Esophagus squamous epithelium (tissue), 5 donors: ENCODE results near the gene RBM17. TPM values are rescaled to one million over a fixed set of nuclear protein-coding genes. Genes with fewer than 3 reads are reported as not detected.
A peak's percentile ranks its signal among the peaks of the same experiment; 100 is the strongest.
"Not testable (repeated sequence)": the region's sequence is repeated elsewhere in the genome, so short reads cannot be mapped to it uniquely, and the experiment has no call there.

Source experiments
- DNase-seq: peaks from one replicate; lab custom pipeline; 2025; lab: John Stamatoyannopoulos, UW
- H3K27ac ChIP-seq, 4 donors: fragments of 200-600 bp; sonication (generic); one replicate each; pipeline ENCODE4 v1.5.1; 2016 to 2019; ENCODE audit warnings: mild to moderate bottlenecking in 1 of 4
- H3K27me3 ChIP-seq, 4 donors: fragments of 200-600 bp; sonication (generic); 1 replicate in 3 of 4; 2 replicates in 1 of 4; pipeline versions ENCODE4 v1.5.1 to v1.6.0; 2017 to 2021; ENCODE audit warnings: antibody characterized with exemption in 1 of 4
- H3K36me3 ChIP-seq, 3 donors: fragments of 200-600 bp; sonication (generic); one replicate each; pipeline ENCODE4 v1.5.1; 2016 to 2019
- H3K4me1 ChIP-seq, 3 donors: fragments of 200-600 bp; sonication (generic); one replicate each; pipeline ENCODE4 v1.5.1; 2017 to 2019
- H3K4me3 ChIP-seq, 4 donors: fragments of 200-600 bp; sonication (generic); 1 replicate in 3 of 4; 2 replicates in 1 of 4; pipeline ENCODE4 v1.5.1; 2016 to 2019; ENCODE audit warnings: mild to moderate bottlenecking in 2 of 4, moderate library complexity in 1 of 4
- H3K9me3 ChIP-seq, 3 donors: fragments of 200-600 bp; sonication (generic); one replicate each; pipeline ENCODE4 v1.5.1; 2016 to 2019
- POLR2A ChIP-seq, 4 donors: fragments of 450-650 bp; IDR thresholded peaks; one replicate each; pipeline ENCODE4 v1.6.1; 2017; ENCODE audit warnings: antibody characterized with exemption in 4 of 4, mild to moderate bottlenecking in 4 of 4, moderate library complexity in 3 of 4
- WGBS, 2 donors: methylation state at CpG; one replicate each; pipeline ENCODE4 v1.1.5; 2018; 5-methylcytosine and 5-hydroxymethylcytosine counted together
- intact Hi-C: fragments of 100-400 bp; cut with DNase I; formaldehyde crosslinking; loops from one replicate; pipeline ENCODE4 v1.15.0; 2022
- total RNA-seq, 4 donors: library from RNA; depleted of rRNA; stranded (reverse); fragments of >200 nt; gene quantifications; one replicate each; pipeline ENCODE4 v1.1.0, GENCODE V29; 2016
- TF ChIP-seq, protein P1 (sequence below), 6 experiments: fragments of 450-650 bp in 4 of 6; fragments of 200-600 bp in 2 of 6; sonication (generic) in 2 of 6; IDR thresholded peaks; one replicate each; pipeline ENCODE4 v1.5.1; 2016 to 2019; ENCODE audit warnings: antibody characterized with exemption in 6 of 6, mild to moderate bottlenecking in 4 of 6, moderate library complexity in 4 of 6
- donor health status: DM: yes; HTN: yes; CAD: no.

RBM17 gene
- total RNA-seq, 4 donors from 2014 or later: 35.7 to 61.8 (median 39.4) TPM

- Histone ChIP-seq H3K27ac (peak within 1 kb of the TSS in 2 of 4 donors; percentile 25 to 36), H3K9me3 (no peaks in the 10 kb centered on the region), H3K4me3 (peak within 1 kb of the TSS in 2 of 4 donors; percentile 32 to 50), H3K36me3 (no peaks in the 10 kb centered on the region), H3K27me3 (peaks cover 0 to 5% (median 0%) of the 10 kb centered on the region in 4 donors), H3K4me1 (peaks cover 0 to 15% (median 0%) of the 10 kb centered on the region in 3 donors)
- intact Hi-C loops: no loop called here
- DNase-seq: no peak
- TF ChIP-seq POLR2A (IDR thresholded peaks at IDR 0.05): peak in 1 of 4 donors; percentile 44
- TF ChIP-seq, protein P1, sequence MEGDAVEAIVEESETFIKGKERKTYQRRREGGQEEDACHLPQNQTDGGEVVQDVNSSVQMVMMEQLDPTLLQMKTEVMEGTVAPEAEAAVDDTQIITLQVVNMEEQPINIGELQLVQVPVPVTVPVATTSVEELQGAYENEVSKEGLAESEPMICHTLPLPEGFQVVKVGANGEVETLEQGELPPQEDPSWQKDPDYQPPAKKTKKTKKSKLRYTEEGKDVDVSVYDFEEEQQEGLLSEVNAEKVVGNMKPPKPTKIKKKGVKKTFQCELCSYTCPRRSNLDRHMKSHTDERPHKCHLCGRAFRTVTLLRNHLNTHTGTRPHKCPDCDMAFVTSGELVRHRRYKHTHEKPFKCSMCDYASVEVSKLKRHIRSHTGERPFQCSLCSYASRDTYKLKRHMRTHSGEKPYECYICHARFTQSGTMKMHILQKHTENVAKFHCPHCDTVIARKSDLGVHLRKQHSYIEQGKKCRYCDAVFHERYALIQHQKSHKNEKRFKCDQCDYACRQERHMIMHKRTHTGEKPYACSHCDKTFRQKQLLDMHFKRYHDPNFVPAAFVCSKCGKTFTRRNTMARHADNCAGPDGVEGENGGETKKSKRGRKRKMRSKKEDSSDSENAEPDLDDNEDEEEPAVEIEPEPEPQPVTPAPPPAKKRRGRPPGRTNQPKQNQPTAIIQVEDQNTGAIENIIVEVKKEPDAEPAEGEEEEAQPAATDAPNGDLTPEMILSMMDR (IDR thresholded peaks at IDR 0.05): no peak
- WGBS, 2 donors: 53 to 73% methylated on average over 12 to 16 of the region's 18 CpGs
Measured at GRCh38 chr10:6062101-6062771, 26.6 kb upstream of the RBM17 start, which contains the start of gene IL2RA. IL2RA (minus strand) TSS chr10:6062367; CDS start chr10:6062151, 216 bp downstream.

DNA sequence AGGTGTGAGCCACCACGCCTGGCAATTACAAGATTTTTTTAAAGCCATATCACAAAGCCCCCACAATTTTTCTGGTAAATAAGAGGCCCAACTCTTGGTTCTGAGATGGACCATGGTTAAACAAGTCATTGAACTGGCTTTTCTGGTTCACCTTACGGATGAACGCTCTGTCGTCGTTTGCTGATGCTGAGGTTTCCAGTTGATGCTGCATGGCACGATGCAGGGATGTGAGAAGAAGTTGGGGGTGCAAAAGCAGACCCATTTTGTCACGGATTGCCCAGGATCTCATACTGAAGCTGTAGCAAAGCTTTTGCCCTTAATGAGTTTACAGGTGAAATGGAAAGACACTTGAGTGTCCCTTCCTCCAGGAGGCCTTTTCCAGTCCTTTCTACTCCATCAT, 24.7 kb upstream of the RBM17 start:
- no peaks in the 10 kb centered on the region for H3K9me3 ChIP-seq
- TF ChIP-seq, protein P1 (IDR thresholded peaks at IDR 0.05): no peak
- no peak for TF ChIP-seq POLR2A (IDR thresholded peaks at IDR 0.05)
- H3K27me3 ChIP-seq: peaks cover 0 to 5% (median 0%) of the 10 kb centered on the region in 4 donors
- H3K36me3 ChIP-seq: no peaks in the 10 kb centered on the region
- no peak overlapping the region for H3K4me3 ChIP-seq
- H3K4me1 ChIP-seq: peaks cover 0 to 20% (median 0%) of the 10 kb centered on the region in 3 donors
- no peak overlapping the region for H3K27ac ChIP-seq
- DNase-seq: no peak
- intact Hi-C loops: no loop called here
- WGBS, 2 donors: 80 to 93% methylated on average over 7 of the region's 7 CpGs

DNA sequence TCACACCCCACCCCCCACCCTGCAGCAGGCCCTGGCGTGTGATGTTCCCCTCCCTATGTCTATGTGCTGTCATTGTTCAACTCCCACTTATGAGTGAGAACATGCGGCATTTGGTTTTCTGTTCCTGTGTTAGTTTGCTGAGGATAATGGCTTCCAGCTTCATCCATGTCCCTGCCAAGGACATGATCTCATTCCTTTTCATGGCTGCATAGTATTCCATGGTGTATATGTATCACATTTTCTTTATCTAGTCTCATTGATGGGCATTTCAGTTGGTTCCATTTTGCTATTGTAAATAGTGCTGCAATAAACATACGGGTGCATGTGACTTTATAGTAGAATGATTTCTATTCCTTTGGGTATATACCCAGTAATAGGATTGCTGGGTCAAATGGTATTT, 24.1 kb upstream of the RBM17 start:
- H3K4me3 ChIP-seq, H3K27me3 ChIP-seq, intact Hi-C loops, H3K27ac ChIP-seq, H3K9me3 ChIP-seq, DNase-seq, H3K36me3 ChIP-seq: not testable (repeated sequence)
- peaks cover 0 to 20% (median 0%) of the 10 kb centered on the region in 3 donors for H3K4me1 ChIP-seq
- WGBS, 2 donors: 89 to 91% methylated on average over 3 of the region's 3 CpGs

DNA sequence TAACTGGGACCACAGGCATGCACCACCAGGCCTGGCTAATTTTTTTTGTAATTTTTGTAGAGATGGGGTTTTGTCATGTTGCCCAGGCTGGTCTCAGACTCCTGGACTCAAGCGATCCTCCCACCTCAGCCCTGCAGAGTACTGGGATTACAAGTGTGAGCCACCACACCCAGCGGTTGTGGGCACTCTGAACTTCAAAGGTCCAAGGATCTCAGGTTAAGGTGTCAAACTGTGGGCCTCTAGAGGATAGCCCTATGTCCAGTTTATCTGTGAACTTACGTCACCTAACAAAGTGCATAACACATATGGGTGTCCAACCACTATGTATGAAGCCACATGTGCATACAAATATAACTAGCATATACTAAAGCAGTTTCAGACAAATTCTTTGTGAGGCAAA, 23.4 kb upstream of the RBM17 start:
- Histone ChIP-seq H3K27me3 (no peaks in the 10 kb centered on the region), H3K4me1 (peaks cover 0 to 20% (median 0%) of the 10 kb centered on the region in 3 donors), H3K9me3 (no peaks in the 10 kb centered on the region), H3K36me3 (no peaks in the 10 kb centered on the region), H3K27ac (peak overlapping the region in 1 of 4 donors; percentile 48), H3K4me3 (no peak overlapping the region)
- TF ChIP-seq POLR2A (IDR thresholded peaks at IDR 0.05): no peak
- TF ChIP-seq, protein P1 (IDR thresholded peaks at IDR 0.05): no peak
- intact Hi-C loops: no loop called here
- WGBS, 2 donors: 72 to 93% methylated on average over 3 of the region's 3 CpGs
- no peak for DNase-seq

GRCh38 chr10:6065835-6066234, 23.0 kb upstream of the RBM17 start:
- H3K9me3 ChIP-seq: no peaks in the 10 kb centered on the region
- 42 to 71% methylated on average over 4 of the region's 4 CpGs for WGBS, 2 donors
- peaks cover 0 to 22% (median 0%) of the 10 kb centered on the region in 3 donors for H3K4me1 ChIP-seq
- intact Hi-C loops: no loop called here
- no peak for DNase-seq
- H3K36me3 ChIP-seq: no peaks in the 10 kb centered on the region
- H3K4me3 ChIP-seq: no peak overlapping the region
- no peak for TF ChIP-seq POLR2A (IDR thresholded peaks at IDR 0.05)
- TF ChIP-seq, protein P1 (IDR thresholded peaks at IDR 0.05): no peak
- H3K27ac ChIP-seq: peak overlapping the region in 3 of 4 donors; percentile 32 to 66 (median 54)
- H3K27me3 ChIP-seq: no peaks in the 10 kb centered on the region
